HG03175 (cell line): ENCODE results near the gene NPHP1.
"Not testable (repeated sequence)": the region's sequence is repeated elsewhere in the genome, so short reads cannot be mapped to it uniquely, and the experiment has no call there.

Source experiments
- ATAC-seq: cut with Tn5 transposase; IDR thresholded peaks from one replicate; pipeline ENCODE4 v1.9.1; 2021; ENCODE audit warnings: mild to moderate bottlenecking, moderate library complexity; ENCODE audit not compliant: unreplicated experiment

Gene NPHP1

DNA sequence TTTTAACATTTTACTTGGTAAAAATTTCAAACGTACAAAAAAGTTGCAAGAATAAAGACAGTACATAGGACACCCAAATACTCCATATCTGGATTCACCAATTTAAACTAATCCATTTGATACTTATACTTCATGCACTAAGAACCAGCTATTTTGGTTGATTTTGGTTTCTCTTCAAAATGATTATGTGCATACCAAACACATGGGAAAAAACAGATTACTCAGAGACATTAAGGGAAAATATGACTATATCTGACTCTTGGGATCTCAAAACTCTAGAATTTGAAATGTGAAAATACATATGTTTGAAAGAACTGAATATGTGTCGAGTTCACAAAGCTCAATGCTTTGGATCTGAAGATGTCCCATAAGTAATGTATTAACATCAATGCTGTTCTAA lies 73.6 kb downstream of the NPHP1 start:
- no peak for ATAC-seq

DNA sequence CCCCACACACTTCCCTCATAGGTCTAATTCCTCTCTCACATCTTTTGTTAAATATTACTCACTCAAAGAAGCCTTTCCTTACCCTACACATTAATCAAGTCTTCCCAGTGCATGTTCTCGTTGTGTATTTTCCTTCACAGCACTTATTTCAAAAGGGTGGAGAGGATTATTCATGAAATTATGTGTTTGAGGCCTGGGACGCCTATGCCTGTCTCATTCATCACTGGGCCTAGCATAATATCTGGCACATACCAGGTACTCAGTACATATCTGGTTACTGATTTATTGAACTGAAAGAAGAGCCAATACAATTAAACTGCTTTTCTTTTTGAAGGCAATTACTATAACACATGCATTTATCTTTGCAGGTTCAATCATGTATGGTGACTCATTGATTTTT lies 74.1 kb downstream of the NPHP1 start:
- no peak for ATAC-seq

DNA sequence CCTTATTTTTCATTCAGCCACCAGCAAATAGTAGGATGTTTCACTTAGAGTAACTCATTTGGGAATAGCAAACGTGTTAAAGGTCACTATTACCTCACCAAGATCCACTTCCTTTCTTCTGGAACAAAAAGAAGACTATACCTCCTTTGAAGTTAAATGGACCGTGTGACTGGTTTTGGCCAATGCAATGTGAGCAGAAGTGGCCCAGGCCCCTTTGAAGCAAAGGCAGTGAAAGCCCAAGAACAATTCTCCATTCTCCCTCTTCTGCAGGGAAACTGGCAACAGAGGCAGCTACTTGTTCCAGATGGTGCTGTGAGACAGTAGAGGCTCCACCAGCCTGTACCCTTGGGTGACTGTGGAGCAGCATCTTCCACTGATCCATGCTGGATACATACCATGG lies 77.9 kb downstream of the NPHP1 start:
- no peak for ATAC-seq

DNA sequence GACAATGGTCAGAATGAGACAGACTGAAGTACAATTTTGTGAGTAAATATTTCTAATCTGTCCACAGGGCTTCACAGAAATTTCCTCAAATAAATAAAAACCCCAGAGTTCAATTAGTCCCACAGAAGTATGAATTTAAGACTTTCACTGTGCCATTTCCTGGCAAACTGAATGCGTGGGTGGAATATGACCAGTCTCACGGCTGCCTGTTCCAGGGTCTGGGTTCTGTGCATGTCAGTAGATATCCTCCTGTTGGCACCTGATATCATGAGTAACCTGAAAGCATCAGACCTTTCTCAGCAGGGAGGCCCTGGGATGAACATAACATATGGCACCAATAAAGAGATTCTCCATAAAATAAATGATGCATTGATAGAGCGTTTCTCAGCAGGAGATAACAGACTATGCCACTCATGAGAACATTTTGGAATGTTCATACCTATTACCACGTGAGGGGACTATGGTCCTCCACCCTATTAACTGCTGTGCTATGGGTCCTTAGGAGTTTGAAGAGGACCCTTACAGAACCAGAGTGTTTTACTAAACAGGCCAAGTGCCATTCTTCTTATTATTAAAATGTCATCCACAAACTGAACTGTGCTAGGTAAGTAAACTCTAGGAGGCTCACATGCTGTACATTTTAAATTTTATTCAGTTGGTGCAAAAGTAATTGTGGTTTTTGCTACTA lies 78.6 kb downstream of the NPHP1 start:
- no peak for ATAC-seq

DNA sequence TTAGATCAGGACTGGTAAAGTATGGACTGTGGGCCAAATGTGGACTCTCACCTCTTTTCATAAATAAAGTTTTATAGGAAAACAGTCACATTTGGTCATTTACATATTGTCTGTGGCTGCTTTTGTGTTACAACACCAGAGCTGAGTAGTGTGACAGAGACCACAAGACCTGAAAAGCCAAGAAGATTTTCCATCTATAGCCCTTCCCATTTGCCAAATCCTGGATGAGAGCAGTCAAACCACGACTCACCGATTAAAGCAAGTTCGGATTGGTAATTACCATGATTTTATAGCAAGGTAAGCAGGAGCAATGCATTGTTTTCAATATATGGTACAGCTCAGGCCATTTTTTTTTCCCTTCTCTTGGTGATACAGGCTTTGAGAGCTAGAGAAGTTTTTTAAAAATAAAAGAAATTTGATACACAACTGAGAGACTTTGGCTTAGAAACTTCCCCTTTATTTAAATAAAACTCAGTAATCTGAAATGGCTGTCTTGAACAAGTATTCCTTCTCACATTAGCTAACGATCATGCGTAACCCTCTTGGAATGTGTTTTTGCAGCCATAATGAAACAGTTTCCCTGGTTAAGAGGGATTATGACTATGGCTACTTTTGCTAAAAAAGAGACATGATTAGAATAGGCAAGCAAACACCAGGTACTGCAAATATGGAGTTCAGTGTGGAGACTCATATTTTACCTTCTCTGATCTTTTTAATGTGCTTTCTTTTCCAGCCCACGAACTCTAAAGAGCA lies 79.7 kb downstream of the NPHP1 start:
- ATAC-seq: no peak

DNA sequence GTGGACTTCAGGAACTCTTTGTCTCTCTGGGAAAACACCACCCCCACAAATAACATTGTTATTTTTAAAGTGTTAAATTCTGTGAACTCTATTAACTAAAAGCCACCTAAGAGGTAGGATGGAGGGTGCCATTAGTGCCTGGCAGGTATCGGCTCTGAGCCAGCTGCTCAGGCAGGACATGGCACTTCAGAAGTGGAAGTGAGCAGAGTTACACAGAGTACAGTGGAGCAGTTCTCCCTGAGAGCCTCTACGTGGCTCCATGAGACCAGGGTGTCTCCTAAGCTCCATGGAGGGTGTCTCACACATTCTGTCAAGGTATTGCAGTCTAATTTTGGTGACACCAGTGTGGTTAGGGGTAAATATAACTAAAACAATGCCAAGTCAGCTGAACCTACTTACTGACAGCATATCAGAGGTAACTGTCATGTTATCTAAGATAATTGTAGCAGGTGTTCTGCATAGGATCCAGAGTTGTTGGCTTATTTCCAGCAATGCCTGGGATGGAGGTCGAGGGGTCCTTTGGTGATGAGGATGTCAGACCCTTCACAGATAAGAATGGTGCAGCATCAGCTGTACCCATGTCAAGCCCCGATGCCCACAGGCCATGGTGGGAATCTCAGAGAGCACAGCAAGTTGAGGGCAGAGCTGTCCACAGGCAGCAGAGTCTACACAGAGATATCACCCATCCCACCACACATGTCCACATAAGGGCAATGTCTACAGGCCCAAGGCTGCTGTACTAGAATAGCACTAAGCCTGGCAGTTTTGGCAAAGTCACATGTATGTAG lies 80.6 kb downstream of the NPHP1 start:
- ATAC-seq: no peak

DNA sequence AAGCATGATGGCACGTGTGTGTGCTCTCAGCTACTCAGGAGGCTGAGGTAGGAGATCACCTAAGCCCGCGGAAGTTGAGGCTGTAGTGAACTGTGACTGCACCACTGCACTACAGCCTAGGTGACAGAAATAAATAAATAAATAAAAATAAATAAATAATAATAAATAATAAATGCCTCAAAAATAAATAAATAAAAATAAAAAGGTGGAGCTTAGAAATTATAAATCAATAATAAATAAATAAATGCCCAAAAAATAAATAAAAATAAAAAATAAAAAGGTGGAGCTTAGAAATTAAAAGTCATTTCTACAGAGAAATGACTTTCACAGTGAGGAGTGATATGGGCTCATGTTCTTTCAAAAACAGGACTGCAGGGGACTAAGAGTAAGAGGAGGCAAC lies 83.2 kb downstream of the NPHP1 start:
- ATAC-seq: no peak

DNA sequence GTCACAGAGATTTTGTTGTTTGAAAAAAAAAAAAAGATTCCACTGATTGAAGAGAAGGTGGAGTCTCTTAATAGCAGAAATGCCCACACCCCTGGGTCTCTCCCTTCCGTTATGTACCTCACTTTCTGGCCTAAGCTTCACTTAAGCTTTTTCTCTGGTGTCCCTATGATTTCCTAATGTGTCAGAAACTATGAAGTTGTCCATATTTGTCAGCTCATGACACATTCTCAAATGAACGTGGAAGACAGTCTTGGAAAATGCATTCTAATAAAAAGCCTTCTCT lies 83.8 kb downstream of the NPHP1 start:
- ATAC-seq: no peak

DNA sequence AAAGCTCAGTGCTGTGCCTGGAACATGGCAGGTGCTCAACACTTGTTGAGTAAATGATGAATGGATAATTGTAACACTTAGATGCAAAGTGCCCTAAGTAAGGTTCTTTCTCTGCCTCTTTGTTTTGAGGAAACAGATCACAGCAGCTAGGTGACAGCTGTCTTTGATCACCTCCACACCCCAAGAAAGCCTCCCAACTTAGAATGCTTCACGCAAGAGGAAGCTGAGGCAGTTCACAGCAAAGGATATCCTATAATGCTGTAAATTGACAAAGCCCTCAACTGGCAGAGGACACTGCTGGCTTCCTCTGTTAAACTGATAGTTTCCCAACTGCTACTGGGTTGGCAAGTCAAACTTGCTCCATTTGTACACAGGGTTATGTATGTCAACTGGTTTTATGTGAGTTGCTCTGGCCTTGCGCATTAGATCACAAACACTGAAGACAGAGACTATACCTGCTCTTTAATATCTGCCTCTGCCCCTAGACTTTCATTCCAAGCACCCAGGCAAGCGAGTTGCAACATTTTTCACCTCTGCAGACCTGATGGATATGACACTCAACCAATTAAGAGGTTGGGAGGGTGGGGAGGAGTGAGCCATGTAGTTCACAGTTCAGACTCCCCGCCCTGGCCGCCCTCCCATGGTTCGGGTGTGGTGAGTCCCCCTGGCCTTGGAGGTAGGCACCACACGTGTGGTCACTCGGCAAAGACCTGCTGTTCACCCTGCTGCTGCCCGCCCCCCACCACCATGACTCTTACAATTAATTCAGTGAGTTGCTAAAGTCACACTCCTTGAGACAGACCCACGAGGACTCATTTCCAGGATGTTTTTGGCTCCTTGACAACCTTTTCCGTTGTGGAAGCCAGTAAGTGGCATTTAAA lies 84.4 kb downstream of the NPHP1 start:
- ATAC-seq: no peak

DNA sequence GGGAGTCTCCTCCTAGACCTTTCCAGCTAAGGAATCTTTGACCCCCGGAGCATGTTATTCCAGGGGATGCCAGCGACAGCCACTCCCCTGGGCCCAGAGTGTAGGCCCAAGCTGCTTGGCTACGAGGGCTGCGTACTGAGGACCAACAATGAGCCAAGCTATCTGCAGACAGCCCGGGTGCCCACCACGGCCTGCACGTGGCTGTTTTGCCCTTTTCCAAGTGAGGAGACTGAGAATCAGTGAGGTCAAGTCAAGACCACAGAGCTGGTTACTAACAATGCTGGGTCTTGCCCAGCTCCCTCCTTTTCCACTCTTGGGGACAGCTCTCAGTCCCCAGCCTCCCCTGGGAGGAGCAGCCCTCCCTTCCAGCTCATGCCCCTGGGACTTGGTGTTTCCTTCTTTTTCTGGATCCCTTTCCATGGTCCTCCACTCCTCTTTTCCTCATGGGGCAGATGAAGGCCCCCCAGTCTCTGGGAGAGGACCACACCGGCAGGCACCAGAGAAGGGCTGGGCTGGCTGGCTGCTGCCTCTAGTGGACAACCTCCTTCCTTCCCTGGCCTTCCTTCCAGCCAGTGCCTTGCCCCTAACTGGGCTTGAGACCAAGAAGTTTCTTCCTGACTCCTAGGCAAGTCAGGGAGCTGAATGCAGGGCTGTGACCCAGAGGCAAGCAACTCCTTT lies 88.6 kb downstream of the NPHP1 start:
- ATAC-seq: no peak

DNA sequence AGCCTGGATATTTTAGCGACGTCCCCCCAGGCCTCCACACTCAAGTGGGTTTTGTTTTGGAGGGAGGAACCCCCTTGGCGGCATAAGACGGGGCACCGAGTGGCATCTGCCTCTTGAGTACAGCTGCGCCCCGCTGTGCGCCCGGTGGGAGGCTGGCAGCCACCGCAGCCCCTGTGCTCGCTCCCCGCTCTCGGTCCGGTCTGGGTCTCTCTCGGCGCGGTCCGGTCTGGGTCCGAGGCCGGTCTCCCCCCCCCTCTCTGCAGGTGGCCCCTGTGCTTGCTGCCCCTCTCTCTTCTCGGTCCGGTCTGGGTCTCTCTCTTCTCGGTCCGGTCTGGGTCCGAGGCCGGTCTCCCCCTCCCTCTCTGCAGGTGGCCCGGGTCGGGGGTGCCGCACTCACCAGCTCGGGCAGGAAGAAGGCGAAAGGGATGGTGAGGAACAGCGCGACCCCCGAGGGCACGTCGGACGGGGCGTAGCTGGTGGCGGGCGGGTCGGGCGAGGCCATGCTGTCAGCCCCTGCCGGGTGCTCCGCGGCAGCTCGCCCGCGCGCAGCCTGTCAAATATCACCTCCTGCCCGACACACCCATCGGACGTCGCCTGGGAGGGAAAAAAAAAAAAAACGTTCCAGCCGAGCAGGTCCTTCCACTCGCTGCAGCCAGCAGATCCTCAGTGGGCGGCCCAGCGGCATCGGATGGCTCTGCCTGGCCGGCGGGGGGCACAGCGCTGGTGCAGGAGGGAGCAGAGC lies 89.4 kb downstream of the NPHP1 start, which contains the start of gene MALL:
MALL (minus strand) TSS at position 532 of the 742 bp plus-strand sequence; CDS start at position 502, 30 bp downstream.
- ATAC-seq: no peak

DNA sequence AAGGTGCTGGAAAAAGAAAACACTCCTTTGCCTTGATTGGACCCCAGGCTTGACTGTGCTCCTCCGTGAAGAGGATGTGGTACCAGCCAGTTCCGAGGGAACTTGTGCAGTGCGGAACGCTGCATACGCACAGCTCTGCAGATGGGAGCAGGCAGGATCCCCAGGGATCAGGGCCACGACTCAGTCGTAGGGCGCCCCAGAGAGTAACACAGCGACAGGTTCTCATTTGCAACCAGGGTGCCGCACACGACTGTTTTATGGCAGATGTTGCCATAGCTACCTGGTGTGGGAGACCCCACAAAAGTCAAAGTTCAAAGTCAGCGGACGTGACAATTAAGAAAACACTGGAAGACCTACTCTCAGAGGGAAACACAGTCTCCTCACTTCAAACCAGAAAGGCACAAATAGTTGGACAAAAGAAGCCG lies 90.0 kb downstream of the NPHP1 start:
- no peak for ATAC-seq

DNA sequence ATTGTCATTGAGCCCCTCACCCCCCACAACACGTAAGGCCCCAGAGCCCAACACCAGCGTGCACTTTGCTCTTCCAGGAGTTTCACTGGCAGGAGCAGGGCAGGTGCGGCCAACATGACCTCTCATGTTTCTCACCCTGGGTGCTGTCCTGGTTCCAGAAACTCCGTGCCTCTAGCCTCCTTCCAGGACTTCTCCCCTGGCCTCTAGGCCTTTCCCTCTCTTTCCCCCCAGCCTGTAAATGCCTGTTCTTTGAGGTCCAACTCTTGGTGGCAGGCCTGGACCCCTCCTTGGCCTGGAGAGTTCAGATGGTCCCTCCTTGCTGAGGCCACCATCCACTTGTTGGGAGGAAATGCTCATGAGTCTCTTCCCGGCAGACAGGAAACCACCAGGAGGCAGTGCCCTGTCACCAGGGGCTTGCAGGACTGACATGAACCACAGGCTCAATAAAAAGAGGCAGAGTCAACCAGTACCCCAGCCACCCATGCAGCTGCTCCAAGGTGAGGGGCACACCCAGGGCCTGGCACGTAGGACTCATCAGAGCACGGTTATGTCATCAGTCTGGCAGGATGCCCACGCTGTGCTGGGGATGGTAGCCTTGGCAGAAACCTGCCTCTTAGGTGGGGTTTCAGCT lies 90.7 kb downstream of the NPHP1 start:
- no peak for ATAC-seq

DNA sequence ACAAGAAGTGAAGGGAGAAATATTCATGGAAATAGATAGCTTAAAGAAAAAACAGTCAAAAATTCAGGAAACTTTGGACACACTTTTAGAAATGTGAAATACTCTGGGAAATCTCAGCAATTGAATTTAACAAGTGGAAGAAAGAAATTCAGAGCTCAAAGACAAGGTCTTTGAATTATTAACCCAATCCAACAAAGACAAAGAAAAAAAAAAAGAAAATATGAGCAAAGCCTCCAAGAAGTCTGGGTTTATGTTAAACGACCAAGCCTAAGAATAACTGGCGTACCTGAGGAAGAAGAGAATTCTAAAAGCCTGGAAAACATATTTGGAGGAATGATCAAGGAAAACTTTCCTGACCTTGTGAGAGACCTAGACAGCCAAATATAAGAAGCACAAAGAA lies 96.5 kb downstream of the NPHP1 start:
- ATAC-seq: not testable (repeated sequence)

DNA sequence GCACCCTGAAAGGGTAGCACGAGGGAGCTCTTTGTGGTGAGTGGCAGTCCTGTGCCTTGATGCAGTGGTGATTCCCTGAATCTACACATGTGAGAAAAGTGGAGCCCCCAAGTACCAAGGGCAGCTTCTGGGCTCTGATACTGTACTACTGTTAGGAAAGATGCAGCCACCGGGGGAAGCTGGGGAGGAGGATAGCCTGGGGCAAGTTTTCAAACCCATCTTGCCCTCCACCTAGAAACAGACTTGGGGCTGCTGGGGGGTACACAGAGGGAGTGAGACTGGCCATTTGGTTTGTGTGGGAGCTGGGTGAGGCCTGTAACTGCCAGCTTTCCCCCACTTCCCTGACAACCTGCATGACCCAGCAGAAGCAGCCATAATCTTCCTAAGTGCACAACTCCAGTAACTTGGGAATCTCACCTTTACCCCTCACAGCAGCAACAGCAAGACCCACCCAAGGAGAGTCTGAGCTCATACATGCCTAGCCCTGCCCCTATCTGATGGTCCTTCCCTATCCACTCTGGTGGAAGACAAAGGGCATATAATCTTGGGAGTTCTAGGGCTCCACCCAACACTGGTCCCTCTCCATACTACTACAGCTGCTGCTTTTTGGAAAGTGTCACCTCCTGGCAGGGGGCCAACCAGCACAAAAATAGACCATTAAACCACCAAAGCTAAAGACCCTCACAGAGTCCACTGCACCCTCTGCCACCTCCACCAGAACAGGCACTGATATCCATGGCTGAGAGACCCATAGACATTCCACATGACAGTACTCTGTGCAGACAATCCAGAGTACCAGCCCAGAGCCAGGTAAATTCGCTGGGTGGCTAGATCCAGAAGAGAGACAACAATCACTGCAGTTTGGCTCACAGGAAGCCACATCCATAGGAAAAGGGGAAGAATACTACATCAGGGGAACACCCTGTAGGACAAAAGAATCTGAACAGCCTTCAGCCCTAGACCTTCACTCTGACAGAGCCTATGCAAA lies 97.4 kb downstream of the NPHP1 start:
- no peak for ATAC-seq

DNA sequence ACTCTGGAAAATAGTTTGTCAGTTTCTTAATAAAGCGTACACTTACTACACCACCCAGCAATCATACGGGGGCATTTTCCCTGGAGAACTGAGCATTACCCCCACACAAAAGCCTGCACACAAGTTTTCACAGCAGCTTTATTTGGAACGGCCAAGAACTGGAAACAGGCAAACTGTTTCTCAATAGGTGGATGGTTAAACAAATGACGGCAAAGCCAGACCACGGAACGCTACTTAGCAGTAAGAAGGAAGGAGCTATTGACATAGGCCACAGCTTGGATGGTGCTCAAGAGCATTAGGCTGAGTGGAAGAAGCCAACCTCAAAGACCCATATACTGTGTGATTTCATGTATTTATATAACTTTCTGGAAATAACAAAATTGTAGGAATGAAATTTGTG lies 98.2 kb downstream of the NPHP1 start:
- no peak for ATAC-seq

DNA sequence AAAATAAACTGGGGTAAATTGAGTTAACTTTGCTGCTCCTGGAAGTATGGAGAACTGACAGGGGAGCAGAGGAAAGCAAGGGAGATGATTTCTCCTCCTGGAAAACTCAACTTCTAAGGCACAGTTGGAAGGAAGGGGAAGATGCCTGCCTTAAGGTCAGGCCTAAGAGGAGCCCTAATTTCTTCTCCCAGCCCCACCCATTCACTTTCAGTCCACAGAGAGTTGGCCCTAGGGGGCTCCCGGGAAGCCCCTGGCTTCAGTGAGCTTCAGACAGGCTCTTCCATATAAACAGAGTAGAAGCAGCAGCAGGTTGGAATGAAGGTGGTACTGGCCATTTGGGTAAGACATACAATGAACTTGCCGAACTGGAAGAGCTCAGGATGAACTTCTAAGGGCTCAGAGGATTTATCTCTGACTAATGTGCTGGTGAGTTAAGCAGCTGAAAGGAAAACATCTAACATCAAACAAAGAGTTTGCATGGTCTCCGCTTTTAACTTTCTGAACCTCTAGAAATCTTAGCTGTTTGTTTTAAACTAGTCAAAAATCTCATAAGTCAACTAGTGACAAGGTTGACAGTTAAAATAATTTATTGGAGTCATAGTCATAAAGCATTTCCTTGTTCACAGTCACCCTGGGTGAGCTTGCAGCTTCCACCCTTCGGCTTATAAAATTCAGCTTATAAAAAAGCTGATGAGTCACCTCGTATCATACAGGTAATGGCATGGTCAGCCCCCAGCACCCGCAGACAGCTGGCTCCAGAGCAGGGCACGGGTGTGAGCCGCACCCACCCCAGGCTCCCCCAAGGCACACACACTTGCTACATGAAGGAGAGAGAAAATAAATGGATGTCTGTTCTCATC lies 99.0 kb downstream of the NPHP1 start:
- ATAC-seq: no peak
